ENCODE data around the gene THUMPD3.

The THUMPD3 gene

DNA sequence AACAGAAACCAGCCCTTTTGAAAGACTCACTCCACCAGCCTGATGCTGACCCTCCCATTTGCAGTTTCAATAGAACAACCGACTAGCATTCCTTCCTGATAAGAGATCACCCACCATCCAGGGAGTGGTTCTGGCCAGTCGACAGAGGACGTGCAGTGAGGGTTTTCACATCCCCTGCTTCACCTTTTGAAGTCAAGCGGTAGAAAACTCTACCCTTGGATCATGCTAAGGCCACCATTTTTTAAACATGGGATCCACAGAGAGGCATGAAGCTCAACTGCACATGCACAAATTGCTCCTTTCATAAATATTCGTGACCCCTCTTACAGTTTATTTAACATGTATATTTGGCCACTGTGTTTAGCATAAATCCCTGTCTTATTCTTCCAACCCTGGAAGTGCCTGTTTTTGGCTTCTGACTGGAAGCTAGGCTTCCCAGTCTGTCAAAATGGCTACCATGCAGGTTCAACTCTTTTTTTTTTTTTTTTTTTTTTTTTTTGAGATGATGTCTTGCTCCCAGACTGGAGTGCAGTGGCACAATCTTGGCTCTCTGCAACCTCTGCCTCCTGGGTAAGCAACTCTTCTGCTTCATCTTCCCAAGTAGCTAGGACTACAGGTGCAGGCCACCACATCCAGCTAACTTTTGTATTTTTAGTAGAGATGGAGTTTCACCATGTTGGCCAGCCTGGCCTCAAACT lies 1.0 kb upstream of the THUMPD3 start:
- DNase-seq, result no peak

- DNase-seq, result no peak
Observed at GRCh38 chr3:9369508-9369907, 6.7 kb downstream of the THUMPD3 start.

- peak; percentile 28 to 35 for DNase-seq
Observed at GRCh38 chr3:9373465-9373864, 10.6 kb downstream of the THUMPD3 start.

- DNase-seq, result no peak
Observed at GRCh38 chr3:9377981-9378380, 15.1 kb downstream of the THUMPD3 start.

DNA sequence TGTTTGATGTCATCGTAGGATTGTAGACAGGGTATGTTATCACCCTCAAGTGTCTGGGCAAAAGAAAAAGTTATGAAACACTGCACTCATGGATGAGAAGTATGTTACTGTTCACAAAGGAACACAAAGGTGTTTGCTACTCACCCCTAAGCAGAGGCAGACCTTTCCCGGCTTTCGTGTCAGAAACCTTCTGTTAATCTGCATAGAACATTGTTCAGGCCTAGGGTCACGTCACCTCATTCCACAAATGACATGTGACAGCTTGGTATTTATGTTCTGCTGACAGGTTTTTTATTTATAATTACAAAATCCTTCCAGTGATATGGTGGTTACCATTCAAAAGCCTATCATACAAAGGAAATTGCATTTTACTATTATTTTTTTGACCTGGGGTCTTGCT lies 16.5 kb downstream of the THUMPD3 start:
- DNase-seq, result no peak

DNA sequence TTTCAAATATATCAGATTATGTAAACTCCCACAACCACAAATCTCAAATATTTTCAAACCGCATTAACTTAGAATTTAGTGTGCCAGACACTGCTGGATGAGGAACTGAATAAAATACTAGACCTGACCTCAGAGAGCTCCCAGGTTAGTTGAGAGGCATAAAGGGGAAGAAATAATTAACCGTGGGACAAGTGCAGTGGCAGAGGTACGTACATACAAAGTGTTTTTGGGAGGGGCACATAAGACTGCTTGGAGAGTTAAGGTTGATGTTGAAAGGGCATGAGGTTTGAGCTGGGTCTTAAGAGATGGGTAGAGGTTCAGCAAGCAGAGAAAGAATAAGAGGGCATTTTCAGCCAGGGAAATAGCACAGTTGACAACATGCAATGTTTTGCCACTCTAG lies 17.2 kb downstream of the THUMPD3 start:
- no peak for DNase-seq

DNA sequence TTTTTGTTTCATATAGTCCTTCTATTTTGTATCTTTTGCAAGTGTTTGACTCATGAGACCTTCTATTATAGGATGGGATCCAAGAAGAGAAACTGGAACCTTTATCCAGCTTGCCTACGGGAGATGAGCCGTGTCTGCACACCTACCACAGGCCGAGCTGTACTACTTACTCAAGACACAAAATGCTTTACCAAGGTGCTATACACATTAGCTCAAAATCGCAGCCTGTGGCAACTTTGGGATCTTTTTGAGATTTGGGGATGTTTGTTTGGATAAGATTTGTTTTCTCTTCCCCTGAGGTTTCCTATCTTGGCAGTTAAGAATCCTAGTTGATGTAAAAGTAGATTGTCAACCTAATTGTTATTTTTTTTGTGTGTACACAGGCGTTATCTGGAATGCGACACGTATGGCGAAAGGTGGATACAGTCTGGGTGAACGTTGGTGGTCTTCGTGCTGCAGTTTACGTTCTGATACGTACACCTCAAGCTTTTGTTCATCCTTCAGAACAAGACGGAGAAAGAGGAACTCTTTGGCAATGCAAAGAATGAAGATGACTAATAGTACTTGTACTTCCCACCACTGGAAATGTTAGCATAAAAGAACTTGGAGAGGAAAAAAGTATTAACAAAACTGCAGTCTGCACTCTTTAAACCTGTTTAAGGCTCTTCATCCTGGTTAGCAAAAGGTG lies 21.4 kb downstream of the THUMPD3 start:
- DNase-seq, result no peak

GRCh38 chr3:9385187-9386077 lies 22.6 kb downstream of the THUMPD3 start:
- DNase-seq, result no peak

DNA sequence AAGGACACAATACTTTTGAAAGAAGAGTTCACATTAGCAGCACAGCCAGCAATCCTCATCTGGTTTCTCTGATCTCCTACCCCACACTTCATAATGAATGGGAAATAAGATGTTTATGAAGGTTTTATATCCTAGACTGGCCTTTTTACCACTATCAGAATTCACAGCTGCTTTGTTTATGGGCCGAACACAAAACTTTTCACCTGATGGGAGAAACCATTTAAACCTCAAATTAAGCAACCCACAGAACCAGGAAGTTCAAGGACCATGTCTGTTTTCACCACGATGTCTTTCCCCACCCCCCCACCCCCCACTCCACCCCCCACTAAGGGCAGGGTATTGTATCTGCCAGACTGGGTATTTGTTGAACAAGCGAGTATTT lies 23.2 kb downstream of the THUMPD3 start:
- DNase-seq, result no peak

DNA sequence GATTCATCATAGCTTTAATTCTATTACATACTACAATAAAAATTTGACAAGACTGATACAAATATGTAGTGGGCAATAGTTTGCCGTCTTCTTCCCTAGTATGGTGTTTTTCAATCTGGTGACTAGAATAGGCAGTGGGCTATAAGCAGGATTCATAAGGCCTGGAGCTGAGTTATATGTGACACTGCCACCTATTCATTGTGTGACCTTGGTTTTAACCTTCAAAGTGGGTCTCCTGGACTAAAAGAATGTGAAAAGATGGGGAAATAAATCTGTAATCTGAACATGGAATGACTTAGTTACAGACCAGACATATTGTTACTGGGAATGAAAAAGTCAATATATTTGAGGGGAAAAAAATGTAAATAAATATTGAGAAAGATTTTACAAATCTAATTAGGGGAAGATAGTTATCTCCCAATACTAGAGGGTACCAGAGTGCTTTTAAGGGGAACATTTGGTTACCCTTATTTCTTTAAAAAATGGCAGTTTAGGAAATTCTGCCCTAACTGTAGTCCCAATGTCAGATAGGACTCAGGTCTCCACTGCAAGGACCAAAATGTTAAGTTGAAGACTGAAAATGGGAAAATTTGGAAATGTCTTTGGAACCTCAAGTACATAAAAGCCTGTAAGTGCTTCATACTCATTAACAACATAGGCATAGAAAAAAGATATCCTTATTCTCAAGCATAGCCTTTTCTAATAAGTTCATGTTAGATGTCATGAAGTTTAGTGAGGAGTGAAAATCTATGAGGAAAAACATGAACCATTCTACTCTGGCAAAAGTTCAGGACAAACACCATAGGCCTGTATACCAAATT lies 23.9 kb downstream of the THUMPD3 start:
- DNase-seq, result no peak

- DNase-seq, result no peak
Observed at GRCh38 chr3:9387322-9387655, 24.4 kb downstream of the THUMPD3 start.

GRCh38 chr3:9388142-9388541 lies 25.3 kb downstream of the THUMPD3 start:
- no peak for DNase-seq

DNA sequence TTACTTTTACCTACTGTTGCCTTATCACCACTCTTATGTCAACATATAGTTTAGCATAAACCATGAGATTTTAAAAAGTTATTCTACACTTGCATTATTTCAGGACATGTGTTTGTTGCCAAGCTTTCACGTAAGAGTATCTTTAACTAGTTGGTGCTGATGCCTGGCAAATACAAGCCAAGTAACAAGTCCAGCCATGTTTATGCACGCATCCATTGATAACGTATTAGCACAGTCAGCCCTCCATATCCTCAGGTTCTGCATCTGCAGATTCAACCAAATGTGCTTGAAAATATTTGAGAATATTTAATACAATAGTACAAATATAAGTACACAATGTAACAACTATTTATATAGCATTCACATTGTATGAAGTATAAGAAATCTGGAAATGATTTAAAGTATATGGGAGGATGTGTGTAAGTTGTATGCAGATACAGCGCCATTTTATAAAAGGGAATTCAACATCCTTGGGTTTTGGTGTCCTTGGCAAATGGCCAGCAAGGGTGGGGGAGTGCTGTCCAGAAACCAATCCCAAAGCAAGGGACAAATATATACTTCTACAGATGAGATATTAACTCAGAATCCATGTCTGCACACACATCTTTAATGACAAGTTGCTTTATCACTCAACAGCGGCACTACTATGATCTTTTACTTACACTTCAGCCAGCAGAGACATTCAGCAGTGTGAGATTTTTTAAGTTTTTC lies 25.9 kb downstream of the THUMPD3 start:
- no peak for DNase-seq

GRCh38 chr3:9390265-9390888 lies 27.5 kb downstream of the THUMPD3 start:
- DNase-seq, result no peak

DNA sequence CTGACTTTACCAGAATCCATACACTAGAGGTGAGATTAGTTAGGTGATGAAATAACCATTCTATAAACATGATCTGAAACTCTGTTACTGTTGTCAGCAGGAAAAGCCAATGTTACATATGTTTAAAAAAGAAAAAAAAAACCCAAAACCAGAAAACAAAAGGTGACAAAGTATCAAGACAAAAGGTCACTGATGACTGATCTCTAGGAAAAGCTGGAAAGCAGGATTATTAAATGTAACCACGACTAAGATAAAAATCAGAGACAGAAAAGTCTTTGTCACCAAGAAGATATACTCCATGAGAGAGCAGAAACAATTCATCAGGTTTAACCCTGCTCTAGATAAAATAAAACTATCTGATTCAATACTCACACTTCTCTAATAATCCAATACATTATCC lies 29.2 kb downstream of the THUMPD3 start:
- no peak for DNase-seq

GRCh38 chr3:9395570-9396300 lies 32.9 kb downstream of the THUMPD3 start:
- no peak for DNase-seq

GRCh38 chr3:9396301-9396631 lies 33.4 kb downstream of the THUMPD3 start:
- peak; percentile 97 to 98 for DNase-seq

DNA sequence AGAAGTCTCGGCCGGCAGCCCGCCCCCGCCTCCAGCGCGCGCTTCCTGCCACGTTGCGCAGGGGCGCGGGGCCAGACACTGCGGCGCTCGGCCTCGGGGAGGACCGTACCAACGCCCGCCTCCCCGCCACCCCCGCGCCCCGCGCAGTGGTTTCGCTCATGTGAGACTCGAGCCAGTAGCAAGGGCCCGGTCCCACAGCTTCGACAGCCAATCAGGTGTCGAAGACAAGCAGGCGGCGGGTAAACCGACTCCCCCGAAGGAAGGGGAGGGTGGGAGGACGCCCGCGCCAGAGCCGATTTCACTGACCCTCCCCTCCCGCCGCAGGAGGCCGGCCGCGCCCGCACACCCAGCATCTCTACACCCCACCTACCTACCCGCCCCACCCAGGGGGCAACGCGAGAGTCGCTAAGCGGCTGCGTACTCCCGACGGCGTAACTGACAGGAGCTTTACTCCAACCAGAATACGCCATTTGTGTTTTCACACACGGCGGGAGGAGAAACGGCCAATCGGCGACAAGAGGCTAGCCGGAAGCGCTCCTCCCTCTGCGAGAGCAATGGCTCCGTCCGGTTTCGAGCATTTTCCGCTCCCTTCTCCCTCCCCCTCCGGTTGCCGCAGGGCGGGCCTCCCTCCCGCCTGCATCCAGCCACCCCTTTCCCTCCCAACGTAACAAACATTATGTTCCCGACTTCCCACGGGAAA lies 33.9 kb downstream of the THUMPD3 start:
- peak; percentile 99 to 100 for DNase-seq

- DNase-seq, result peak; percentile 95 to 96
Observed at GRCh38 chr3:9397332-9397905, 34.6 kb downstream of the THUMPD3 start, which contains the start of gene SETD5. Gene SETD5, plus strand, starts transcription at chr3:9397615. Its CDS starts 31,324 bp downstream, at chr3:9428939.

Data from AML-193 (cell line).